Fibroblast of villous mesenchyme (primary cell): ENCODE measurements around the gene RBM4. TPM values are rescaled to one million over a fixed set of nuclear protein-coding genes. Genes with fewer than 3 reads are reported as not detected.
A peak's percentile ranks its signal among the peaks of the same experiment; 100 is the strongest.
"Not testable (repeated sequence)": the region's sequence is repeated elsewhere in the genome, so short reads cannot be mapped to it uniquely, and the experiment has no call there.

ENCODE experiments used
- DNase-seq: peaks from one replicate; pipeline ENCODE4 v3.0.0-alpha.2; 2010; ENCODE audit warnings: low read depth
- H3K4me3 ChIP-seq: 2 replicates; pipeline ENCODE4 v1.5.1; 2011; ENCODE audit warnings: low read depth, mild to moderate bottlenecking, low read length
- total RNA-seq: library from RNA; depleted of rRNA; stranded (reverse); fragments of >200 nt; gene quantifications from 2 replicates; pipeline ENCODE4 v1.2.3, GENCODE V29; 2012
- TF ChIP-seq, protein P1 (sequence below): IDR thresholded peaks from 2 replicates; pipeline ENCODE4 v1.5.1; 2012; ENCODE audit warnings: low read depth, mild to moderate bottlenecking, low read length; ENCODE audit not compliant: insufficient read depth

Gene RBM4, protein sequence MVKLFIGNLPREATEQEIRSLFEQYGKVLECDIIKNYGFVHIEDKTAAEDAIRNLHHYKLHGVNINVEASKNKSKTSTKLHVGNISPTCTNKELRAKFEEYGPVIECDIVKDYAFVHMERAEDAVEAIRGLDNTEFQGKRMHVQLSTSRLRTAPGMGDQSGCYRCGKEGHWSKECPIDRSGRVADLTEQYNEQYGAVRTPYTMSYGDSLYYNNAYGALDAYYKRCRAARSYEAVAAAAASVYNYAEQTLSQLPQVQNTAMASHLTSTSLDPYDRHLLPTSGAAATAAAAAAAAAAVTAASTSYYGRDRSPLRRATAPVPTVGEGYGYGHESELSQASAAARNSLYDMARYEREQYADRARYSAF
- 84.4 and 118 TPM in 2 replicates for total RNA-seq

DNA sequence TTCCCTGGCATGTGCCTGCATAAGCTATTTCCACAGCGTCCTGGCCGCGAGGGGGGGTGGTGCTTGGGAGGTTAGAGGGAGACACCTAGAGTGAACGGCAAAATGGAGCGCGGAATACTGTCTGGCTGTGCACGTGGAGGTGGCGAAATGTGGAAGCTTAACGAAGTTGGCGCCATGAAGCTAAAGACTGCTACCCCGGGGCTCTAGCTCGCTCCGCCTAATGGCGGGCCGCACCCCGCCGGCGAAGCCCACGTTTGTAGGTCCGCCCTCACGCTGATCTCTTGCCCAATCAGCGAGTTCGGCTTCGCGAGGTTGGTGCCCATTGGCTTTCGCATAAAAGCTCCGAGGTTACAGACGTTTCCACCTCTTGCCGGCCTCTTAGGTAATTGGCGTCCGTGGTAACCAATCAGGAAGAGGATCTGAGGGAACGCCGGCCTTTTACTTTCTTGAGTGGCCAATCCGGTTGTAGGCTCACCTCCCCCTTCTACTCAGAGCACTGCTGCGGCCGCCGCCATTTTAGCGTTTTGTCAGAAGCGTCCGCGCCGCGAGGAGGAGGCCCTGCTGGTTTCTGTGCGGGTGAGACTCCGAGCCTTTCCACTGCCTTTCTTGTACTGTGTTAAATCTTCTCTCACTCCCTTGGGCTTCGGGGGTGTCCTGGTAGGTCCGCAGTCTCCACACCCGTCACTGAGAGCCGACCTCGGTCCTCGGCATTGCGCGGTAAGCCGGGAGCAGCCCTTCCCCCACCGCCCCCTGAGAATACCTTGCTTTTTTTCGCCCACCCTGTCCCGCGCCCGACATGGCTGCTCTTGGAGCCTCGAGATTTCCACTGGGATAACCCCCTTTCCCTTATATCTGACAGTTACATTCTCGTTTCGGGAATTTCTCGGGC, at the start of gene RBM4:
TSS of gene RBM4 (plus strand) at position 527 of the 889 bp plus-strand sequence. CDS start 1,009 bp downstream, outside the sequence.
- DNase-seq = peak; percentile 100
- peak within 1 kb of the TSS; percentile 89 for H3K4me3 ChIP-seq
- TF ChIP-seq, protein P1, sequence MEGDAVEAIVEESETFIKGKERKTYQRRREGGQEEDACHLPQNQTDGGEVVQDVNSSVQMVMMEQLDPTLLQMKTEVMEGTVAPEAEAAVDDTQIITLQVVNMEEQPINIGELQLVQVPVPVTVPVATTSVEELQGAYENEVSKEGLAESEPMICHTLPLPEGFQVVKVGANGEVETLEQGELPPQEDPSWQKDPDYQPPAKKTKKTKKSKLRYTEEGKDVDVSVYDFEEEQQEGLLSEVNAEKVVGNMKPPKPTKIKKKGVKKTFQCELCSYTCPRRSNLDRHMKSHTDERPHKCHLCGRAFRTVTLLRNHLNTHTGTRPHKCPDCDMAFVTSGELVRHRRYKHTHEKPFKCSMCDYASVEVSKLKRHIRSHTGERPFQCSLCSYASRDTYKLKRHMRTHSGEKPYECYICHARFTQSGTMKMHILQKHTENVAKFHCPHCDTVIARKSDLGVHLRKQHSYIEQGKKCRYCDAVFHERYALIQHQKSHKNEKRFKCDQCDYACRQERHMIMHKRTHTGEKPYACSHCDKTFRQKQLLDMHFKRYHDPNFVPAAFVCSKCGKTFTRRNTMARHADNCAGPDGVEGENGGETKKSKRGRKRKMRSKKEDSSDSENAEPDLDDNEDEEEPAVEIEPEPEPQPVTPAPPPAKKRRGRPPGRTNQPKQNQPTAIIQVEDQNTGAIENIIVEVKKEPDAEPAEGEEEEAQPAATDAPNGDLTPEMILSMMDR = no peak

DNA sequence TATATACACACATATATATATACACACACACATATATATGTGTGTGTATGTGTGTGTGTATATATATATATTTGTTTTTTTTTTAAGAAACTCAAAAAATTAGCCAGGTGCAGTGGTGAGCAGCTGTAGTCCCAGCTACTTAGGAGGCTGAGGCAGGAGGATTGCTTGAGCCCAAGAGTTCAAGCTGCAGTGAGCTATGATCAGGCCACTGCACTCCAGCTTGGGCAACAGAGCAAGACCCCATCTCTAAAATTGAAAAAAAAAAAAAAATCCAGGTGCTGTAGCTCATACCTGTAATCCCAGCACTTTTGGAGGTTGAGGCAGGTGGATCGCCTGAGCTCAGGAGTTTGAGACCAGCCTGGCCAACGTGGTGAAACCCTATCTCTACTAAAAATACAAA, 49.2 kb upstream of the RBM4 start:
- H3K4me3 ChIP-seq, DNase-seq: not testable (repeated sequence)

DNA sequence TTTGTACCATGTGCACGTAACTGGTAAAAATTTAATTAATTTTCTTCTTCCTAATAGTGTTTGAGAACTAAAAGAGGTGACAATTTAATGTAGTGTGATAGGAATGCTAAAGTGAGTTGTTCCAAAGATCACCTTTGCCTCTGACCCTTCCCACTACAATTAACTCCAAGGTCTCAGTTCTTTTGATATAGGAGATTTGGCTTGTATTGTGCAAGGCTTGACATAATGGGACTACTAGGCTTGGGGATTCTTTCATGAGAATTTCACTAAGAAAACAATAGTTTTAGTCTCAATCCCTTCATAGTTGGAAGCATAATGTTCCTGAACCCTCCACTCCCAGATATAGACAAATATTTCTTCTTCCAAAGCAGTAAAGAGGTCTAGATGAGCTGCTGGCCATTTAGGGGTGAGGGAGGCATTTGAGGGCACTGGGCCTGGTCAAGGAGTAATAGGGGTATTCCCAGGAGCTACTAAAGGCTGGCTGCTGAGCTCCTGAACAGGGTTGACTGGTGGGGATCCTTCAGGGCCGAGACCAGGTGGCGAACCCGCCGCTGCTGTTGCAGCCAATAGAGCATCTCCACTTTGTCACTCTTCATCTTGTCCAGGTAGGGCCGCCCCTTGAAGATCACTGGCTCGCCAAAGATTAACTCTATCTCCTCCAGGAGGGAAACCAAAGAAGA, 48.4 kb upstream of the RBM4 start:
- TF ChIP-seq, protein P1 = no peak
- no peak for DNase-seq
- no peak overlapping the region for H3K4me3 ChIP-seq

DNA sequence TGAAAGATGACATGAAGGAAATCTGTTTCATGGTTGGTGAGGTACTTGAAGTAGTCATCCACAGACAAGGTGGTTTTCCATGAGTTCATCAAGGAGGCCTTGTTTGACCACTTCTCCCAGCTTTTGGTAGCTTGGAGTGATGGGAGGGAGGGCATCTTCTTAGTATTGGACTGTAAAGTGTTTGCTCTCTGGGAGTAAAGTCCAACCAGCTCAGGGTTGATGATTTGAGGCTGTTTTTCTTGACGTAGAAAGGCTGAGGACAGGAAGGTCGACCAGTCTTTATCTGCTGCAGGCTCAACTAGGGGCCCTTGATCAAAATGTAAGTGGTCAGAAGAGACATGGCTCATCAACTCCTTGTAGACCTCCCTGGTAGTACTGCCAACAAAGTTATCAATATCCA, 47.3 kb upstream of the RBM4 start:
- no peak overlapping the region for H3K4me3 ChIP-seq
- TF ChIP-seq, protein P1 = no peak
- no peak for DNase-seq

DNA sequence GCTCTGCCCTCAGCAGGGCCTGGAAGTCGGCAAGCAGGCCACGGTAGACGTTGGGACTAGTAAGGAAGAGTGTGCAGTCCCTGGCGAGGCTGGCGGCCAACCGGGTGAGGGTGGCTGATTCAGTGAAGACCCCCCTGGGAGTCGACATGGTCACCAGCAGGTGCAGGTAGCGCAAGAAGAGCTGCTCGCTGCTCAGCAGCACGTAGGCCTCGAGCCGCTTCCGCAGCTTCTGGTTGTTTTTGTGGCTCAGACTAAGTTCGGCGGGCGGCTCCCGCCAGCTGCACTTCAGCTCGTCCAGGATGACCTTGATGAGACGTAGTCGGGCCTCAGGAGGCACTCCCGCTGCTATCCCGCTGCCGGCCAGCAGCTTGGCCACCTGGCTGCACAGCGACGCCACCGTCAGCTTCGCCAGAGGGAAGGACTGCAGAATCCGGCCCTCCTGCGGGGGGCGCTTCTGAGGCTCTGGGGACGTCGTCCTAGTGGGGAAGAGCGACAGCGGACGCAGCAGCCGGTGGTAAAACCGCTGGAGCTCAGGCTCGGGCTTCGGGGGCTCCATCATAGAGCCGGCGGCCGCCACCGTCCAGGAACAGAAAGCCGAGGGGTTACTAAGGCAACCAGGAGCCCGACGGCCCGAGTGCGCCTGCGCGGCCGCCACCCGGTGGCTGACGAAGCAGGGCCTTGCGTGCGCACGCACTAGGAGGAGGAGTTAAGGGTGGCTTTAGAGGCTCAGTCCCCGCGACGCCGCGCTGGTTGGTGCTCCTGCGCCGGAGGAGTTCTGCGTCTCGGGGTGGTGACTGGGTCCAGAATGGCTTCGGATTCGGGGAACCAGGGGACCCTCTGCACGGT, 45.8 kb upstream of the RBM4 start, which contains the start of the genes CCDC87 and CCS:
TSS of gene CCDC87 (minus strand) at position 607 of the 846 bp plus-strand sequence. CDS start at position 559, 48 bp downstream.
TSS of gene CCS (plus strand) at position 729 of the 846 bp plus-strand sequence. CDS start at position 806, 77 bp downstream.
- peak; percentile 96 for DNase-seq
- TF ChIP-seq, protein P1 = peak; percentile 70
- H3K4me3 ChIP-seq = peak within 1 kb of the TSS; percentile 85

DNA sequence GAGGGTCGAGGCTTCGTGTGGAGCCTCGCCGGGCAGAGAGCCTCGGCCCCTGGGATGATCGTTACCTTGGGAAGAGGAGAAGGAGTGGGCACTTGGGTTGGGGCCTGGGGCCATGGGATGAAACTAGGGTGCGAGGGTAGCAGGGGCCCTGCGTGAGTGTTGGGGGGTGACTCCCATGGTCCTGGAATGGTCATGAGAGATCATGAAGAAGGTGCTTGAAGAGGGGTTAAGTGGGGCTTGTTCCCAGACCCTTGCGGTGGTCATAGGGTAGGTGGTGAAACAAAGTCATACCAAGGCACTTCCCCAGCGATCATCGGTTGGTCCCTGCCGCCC, 45.2 kb upstream of the RBM4 start:
- H3K4me3 ChIP-seq = peak overlapping the region; percentile 85
- TF ChIP-seq, protein P1 = no peak
- DNase-seq = no peak
